Measurements from ENCODE around the gene SHMT1. TPM values are rescaled to one million over a fixed set of nuclear protein-coding genes. Genes with fewer than 3 reads are reported as not detected.
"Not testable (repeated sequence)": the region's sequence is repeated elsewhere in the genome, so short reads cannot be mapped to it uniquely, and the experiment has no call there.

SHMT1 gene
- total and polyA plus RNA-seq, 2 of the 4 experiments (the other 2 are of a cell fraction) = 7.5 to 8.1 TPM

GRCh38 chr17:18374216-18374615 is 10.9 kb upstream of the SHMT1 start:
- no peak overlapping the region for H3K56ac ChIP-seq (ENCODE audit: extremely low read depth, insufficient read depth, low read length)
- TF ChIP-seq NFE2L2 (IDR thresholded peaks at IDR 0.05; ENCODE audit: low read depth, low read length) = no peak
- no peak for TF ChIP-seq FOS (IDR thresholded peaks at IDR 0.05; ENCODE audit: low read depth, low read length)
- TF ChIP-seq, protein P1, sequence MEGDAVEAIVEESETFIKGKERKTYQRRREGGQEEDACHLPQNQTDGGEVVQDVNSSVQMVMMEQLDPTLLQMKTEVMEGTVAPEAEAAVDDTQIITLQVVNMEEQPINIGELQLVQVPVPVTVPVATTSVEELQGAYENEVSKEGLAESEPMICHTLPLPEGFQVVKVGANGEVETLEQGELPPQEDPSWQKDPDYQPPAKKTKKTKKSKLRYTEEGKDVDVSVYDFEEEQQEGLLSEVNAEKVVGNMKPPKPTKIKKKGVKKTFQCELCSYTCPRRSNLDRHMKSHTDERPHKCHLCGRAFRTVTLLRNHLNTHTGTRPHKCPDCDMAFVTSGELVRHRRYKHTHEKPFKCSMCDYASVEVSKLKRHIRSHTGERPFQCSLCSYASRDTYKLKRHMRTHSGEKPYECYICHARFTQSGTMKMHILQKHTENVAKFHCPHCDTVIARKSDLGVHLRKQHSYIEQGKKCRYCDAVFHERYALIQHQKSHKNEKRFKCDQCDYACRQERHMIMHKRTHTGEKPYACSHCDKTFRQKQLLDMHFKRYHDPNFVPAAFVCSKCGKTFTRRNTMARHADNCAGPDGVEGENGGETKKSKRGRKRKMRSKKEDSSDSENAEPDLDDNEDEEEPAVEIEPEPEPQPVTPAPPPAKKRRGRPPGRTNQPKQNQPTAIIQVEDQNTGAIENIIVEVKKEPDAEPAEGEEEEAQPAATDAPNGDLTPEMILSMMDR (conservative IDR thresholded peaks at IDR 0.05; ENCODE audit: low read depth, low read length) = no peak
- TF ChIP-seq, protein P2, sequence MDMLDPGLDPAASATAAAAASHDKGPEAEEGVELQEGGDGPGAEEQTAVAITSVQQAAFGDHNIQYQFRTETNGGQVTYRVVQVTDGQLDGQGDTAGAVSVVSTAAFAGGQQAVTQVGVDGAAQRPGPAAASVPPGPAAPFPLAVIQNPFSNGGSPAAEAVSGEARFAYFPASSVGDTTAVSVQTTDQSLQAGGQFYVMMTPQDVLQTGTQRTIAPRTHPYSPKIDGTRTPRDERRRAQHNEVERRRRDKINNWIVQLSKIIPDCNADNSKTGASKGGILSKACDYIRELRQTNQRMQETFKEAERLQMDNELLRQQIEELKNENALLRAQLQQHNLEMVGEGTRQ (IDR thresholded peaks at IDR 0.05; ENCODE audit: low read depth, low read length) = no peak
- no peak for TF ChIP-seq RCOR1 (IDR thresholded peaks at IDR 0.05; ENCODE audit: insufficient replicate concordance, low read length)
- H3K27ac ChIP-seq (ENCODE audit: insufficient read depth, low read length) = no peak overlapping the region
- no peak overlapping the region for H2AK9ac ChIP-seq (replicated peaks; ENCODE audit: low read depth, low read length, poor library complexity)
- dilution Hi-C loops (cut with HindIII; ENCODE audit: low sequenced_read_pairs, unreplicated experiment) (no loop called here), intact Hi-C loops (cut with micrococcal nuclease) (no loop called here), in situ Hi-C loops (cut with MboI; ENCODE audit: low sequenced_read_pairs) (no loop called here)
- H4K20me1 ChIP-seq (ENCODE audit: insufficient read depth, low read length) = no peaks in the 10 kb centered on the region
- H3K9ac ChIP-seq (ENCODE audit: low read depth, low read length) = no peak overlapping the region
- no peak for ATAC-seq (ENCODE audit: low read depth)
- no peak overlapping the region for H2BK5ac ChIP-seq (ENCODE audit: low read depth, low read length, poor library complexity, severe bottlenecking)
- ChIA-PET POLR2A (ENCODE audit: unreplicated experiment) (no interaction called here), CTCF (no interaction called here)
- no peak overlapping the region for H2BK20ac ChIP-seq (ENCODE audit: low read depth, low read length)
- no peak overlapping the region for H3K18ac ChIP-seq (ENCODE audit: low read depth, low read length)
- H3K14ac ChIP-seq (replicated peaks; ENCODE audit: low read depth, low read length) = no peak overlapping the region
- H2AFZ ChIP-seq (replicated peaks; ENCODE audit: low read length, poor library complexity) = no peak overlapping the region
- H3K4me1 ChIP-seq (ENCODE audit: control insufficient read depth, insufficient read depth, low read length) = 0 out of 2 replicates have a peak, but pooled peaks cover 1% of the 10 kb centered on the region
- no peak overlapping the region for H3K4ac ChIP-seq (ENCODE audit: low read depth, low read length)
- no peak overlapping the region for H2BK15ac ChIP-seq (ENCODE audit: low read depth, low read length)
- H3K9me1 ChIP-seq (ENCODE audit: insufficient read depth, low read length) = no peaks in the 10 kb centered on the region
- H4K5ac ChIP-seq (ENCODE audit: low read depth, low read length) = no peak overlapping the region
- H4K91ac ChIP-seq (ENCODE audit: insufficient read depth, low read depth, low read length) = no peak overlapping the region
- no peak overlapping the region for H4K8ac ChIP-seq (ENCODE audit: low read depth in 2 of 2, low read length in 2 of 2)
- no CpG with 5 or more reads among the region's 7 CpGs for WGBS, 2 experiments (ENCODE audit: extremely low coverage in 2 of 2, insufficient read length in 1 of 2)
- H3K79me1 ChIP-seq (ENCODE audit: low read depth in 1 of 2, low read length in 2 of 2) = no peaks in the 10 kb centered on the region
- no peak overlapping the region for H3K4me3 ChIP-seq (ENCODE audit: insufficient read depth, low read depth, low read length)
- H3K23ac ChIP-seq (ENCODE audit: low read depth, low read length) = no peak overlapping the region
- DNase-seq = no peak
- H3K4me2 ChIP-seq (ENCODE audit: low read depth, low read length) = no peak overlapping the region
- H3K27me3 ChIP-seq (ENCODE audit: control insufficient read depth, insufficient read depth, low read length) = peaks cover 2% of the 10 kb centered on the region
- H2BK120ac ChIP-seq (ENCODE audit: low read depth, low read length) = no peak overlapping the region
- no TSS peak for BruUV-seq (replicated peaks)
- no peak overlapping the region for H2AK5ac ChIP-seq (ENCODE audit: low read depth, low read length)
- peaks cover 5% of the 10 kb centered on the region for H3K9me3 ChIP-seq (ENCODE audit: control insufficient read depth, insufficient read depth, low read length)
- H3K36me3 ChIP-seq (ENCODE audit: control insufficient read depth, insufficient read depth, low read length) = no peaks in the 10 kb centered on the region

DNA sequence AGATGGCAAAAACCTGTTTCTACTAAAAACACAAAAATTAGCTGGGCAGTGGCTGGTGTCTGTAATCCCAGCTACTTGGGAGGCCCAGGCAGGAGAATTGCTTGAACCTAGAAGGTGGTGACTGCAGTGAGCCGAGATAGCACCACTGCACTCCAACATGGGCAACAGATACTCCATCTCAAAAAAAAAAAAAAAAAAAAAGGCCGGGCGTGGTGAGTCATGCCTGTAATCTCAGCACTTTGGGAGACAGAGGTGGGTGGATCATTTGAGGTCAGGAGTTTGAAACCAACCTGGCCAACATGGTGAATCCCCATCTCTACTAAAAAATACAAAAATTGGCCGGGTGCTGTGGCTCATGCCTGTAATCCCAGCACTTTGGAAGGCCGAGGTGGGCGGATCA is 9.8 kb upstream of the SHMT1 start:
- DNase-seq; H4K20me1 ChIP-seq (ENCODE audit: insufficient read depth, low read length); H3K27me3 ChIP-seq (ENCODE audit: control insufficient read depth, insufficient read depth, low read length); H3K18ac ChIP-seq (ENCODE audit: low read depth, low read length); H3K27ac ChIP-seq (ENCODE audit: insufficient read depth, low read length); H2AK9ac ChIP-seq (replicated peaks; ENCODE audit: low read depth, low read length, poor library complexity); H3K4me2 ChIP-seq (ENCODE audit: low read depth, low read length); H2BK5ac ChIP-seq (ENCODE audit: low read depth, low read length, poor library complexity, severe bottlenecking); H3K4ac ChIP-seq (ENCODE audit: low read depth, low read length); H3K9ac ChIP-seq (ENCODE audit: low read depth, low read length); H2AFZ ChIP-seq (replicated peaks; ENCODE audit: low read length, poor library complexity); H2AK5ac ChIP-seq (ENCODE audit: low read depth, low read length); in situ Hi-C loops (cut with MboI; ENCODE audit: low sequenced_read_pairs); H3K4me3 ChIP-seq (ENCODE audit: insufficient read depth, low read depth, low read length); ATAC-seq (ENCODE audit: low read depth); H3K9me1 ChIP-seq (ENCODE audit: insufficient read depth, low read length); BruUV-seq (replicated peaks); H4K91ac ChIP-seq (ENCODE audit: insufficient read depth, low read depth, low read length); H3K36me3 ChIP-seq (ENCODE audit: control insufficient read depth, insufficient read depth, low read length); intact Hi-C loops (cut with micrococcal nuclease); H3K56ac ChIP-seq (ENCODE audit: extremely low read depth, insufficient read depth, low read length); H4K8ac ChIP-seq (ENCODE audit: low read depth in 2 of 2, low read length in 2 of 2); dilution Hi-C loops (cut with HindIII; ENCODE audit: low sequenced_read_pairs, unreplicated experiment); H3K23ac ChIP-seq (ENCODE audit: low read depth, low read length); H3K14ac ChIP-seq (replicated peaks; ENCODE audit: low read depth, low read length); H3K79me1 ChIP-seq (ENCODE audit: low read depth in 1 of 2, low read length in 2 of 2); POLR2A ChIA-PET (ENCODE audit: unreplicated experiment); CTCF ChIA-PET; H3K4me1 ChIP-seq (ENCODE audit: control insufficient read depth, insufficient read depth, low read length); H3K9me3 ChIP-seq (ENCODE audit: control insufficient read depth, insufficient read depth, low read length); H2BK15ac ChIP-seq (ENCODE audit: low read depth, low read length); H4K5ac ChIP-seq (ENCODE audit: low read depth, low read length); H2BK120ac ChIP-seq (ENCODE audit: low read depth, low read length); H2BK20ac ChIP-seq (ENCODE audit: low read depth, low read length): not testable (repeated sequence)
- no CpG with 5 or more reads among the region's 6 CpGs for WGBS, 2 experiments (ENCODE audit: extremely low coverage in 2 of 2, insufficient read length in 1 of 2)

Data from IMR-90 (cell line).